Peyer's patch (tissue), 4 donors: ENCODE results near the gene SLC39A6. TPM values are rescaled to one million over a fixed set of nuclear protein-coding genes. Genes with fewer than 3 reads are reported as not detected.
"Not testable (repeated sequence)": the region's sequence is repeated elsewhere in the genome, so short reads cannot be mapped to it uniquely, and the experiment has no call there.

Source experiments
- DNase-seq, 3 donors: peaks; one replicate each; pipeline ENCODE4 v3.0.0-alpha.2; 2017 to 2019
- H3K27ac ChIP-seq, 4 donors: fragments of 200-600 bp; sonication (generic); one replicate each; pipeline ENCODE4 v1.5.1; 2016 to 2019
- H3K27me3 ChIP-seq, 2 donors: fragments of 200-600 bp; sonication (generic); one replicate each; pipeline ENCODE4 v1.5.1; 2019
- H3K36me3 ChIP-seq, 3 donors: fragments of 200-600 bp; sonication (generic); one replicate each; pipeline ENCODE4 v1.5.1; 2016 to 2019
- H3K4me1 ChIP-seq, 4 donors: fragments of 200-600 bp; sonication (generic); one replicate each; pipeline ENCODE4 v1.5.1; 2016 to 2019
- H3K4me3 ChIP-seq, 4 donors: fragments of 200-600 bp; sonication (generic); 1 replicate in 3 of 4; 2 replicates in 1 of 4; pipeline ENCODE4 v1.5.1; 2016 to 2019; ENCODE audit warnings: mild to moderate bottlenecking in 1 of 4
- H3K9me3 ChIP-seq, 4 donors: fragments of 200-600 bp; sonication (generic); one replicate each; pipeline ENCODE4 v1.5.1; 2016 to 2019; ENCODE audit warnings: mild to moderate bottlenecking in 1 of 4
- POLR2A ChIP-seq, 2 donors: fragments of 450-650 bp; IDR thresholded peaks; one replicate each; pipeline ENCODE4 v1.5.1; 2017; ENCODE audit warnings: antibody characterized with exemption in 2 of 2, mild to moderate bottlenecking in 2 of 2, moderate library complexity in 2 of 2
- total RNA-seq, 4 donors: library from RNA; depleted of rRNA; stranded (reverse); fragments of >200 nt; gene quantifications; one replicate each; pipeline ENCODE4 v1.1.0, GENCODE V29; 2016
- TF ChIP-seq, protein P1 (sequence below), 6 experiments: fragments of 450-650 bp in 4 of 6; fragments of 200-600 bp in 2 of 6; sonication (generic) in 1 of 6; IDR thresholded peaks; one replicate each; pipeline ENCODE4 v1.5.1; 2017 to 2019; ENCODE audit warnings: antibody characterized with exemption in 6 of 6, mild to moderate bottlenecking in 3 of 6, moderate library complexity in 1 of 6

Gene SLC39A6
- total RNA-seq, 4 donors from 2014 or later, result 7.4 to 13.0 (median 8.2) TPM

DNA sequence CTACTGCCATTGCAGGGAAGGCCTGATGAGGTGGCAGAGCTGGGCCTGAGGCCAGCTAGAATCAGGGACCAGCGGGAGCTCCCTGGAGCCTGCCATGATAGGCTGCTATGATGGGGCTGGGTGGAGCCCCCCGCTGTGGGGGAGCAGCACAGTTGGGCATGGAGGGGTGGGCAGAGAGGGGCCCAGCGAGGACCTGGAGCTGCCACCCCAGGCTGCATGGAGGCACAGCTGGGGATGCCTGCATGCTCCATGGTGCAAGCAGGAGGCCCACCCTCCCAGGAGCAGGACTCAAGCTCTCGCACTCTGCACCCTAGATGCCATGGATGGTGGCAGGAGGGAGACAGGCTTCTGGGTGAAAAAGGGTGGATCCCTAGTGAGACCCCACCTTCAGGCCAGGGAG, 43.9 kb downstream of the SLC39A6 start:
- H3K4me1 ChIP-seq, result no peaks in the 10 kb centered on the region
- TF ChIP-seq POLR2A (IDR thresholded peaks at IDR 0.05), result no peak
- TF ChIP-seq, protein P1, sequence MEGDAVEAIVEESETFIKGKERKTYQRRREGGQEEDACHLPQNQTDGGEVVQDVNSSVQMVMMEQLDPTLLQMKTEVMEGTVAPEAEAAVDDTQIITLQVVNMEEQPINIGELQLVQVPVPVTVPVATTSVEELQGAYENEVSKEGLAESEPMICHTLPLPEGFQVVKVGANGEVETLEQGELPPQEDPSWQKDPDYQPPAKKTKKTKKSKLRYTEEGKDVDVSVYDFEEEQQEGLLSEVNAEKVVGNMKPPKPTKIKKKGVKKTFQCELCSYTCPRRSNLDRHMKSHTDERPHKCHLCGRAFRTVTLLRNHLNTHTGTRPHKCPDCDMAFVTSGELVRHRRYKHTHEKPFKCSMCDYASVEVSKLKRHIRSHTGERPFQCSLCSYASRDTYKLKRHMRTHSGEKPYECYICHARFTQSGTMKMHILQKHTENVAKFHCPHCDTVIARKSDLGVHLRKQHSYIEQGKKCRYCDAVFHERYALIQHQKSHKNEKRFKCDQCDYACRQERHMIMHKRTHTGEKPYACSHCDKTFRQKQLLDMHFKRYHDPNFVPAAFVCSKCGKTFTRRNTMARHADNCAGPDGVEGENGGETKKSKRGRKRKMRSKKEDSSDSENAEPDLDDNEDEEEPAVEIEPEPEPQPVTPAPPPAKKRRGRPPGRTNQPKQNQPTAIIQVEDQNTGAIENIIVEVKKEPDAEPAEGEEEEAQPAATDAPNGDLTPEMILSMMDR (IDR thresholded peaks at IDR 0.05), result no peak
- no peak for DNase-seq

DNA sequence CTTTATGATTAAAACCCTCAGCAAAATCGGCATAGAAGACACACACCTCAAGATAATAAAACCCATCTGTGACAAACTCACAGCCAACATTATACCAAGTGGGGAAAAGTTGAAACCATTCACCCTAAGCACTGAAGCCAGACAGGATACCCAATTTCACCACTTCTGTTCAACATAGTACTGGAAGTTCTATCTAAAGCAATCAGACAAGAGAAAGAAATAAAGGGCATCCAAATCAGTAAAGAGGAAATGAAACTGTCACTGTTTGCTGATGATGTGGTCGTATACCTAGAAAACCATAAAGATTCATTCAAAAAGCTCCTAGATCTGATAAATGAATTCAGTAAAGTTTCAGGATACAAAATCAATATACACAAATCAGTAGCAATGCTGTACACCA, 45.4 kb downstream of the SLC39A6 start:
- Histone ChIP-seq H3K4me1 (no peaks in the 10 kb centered on the region), H3K27me3 (no peaks in the 10 kb centered on the region), H3K36me3 (no peaks in the 10 kb centered on the region), H3K9me3 (no peaks in the 10 kb centered on the region), H3K4me3 (no peak overlapping the region), H3K27ac (no peak overlapping the region)
- DNase-seq, result no peak
- TF ChIP-seq POLR2A (IDR thresholded peaks at IDR 0.05), result no peak
- TF ChIP-seq, protein P1 (IDR thresholded peaks at IDR 0.05), result no peak

More for the DNA sequence above, 43.9 kb downstream of the SLC39A6 start:
- H3K36me3 ChIP-seq, result no peaks in the 10 kb centered on the region
- H3K27ac ChIP-seq, result no peak overlapping the region
- no peak overlapping the region for H3K4me3 ChIP-seq
- H3K9me3 ChIP-seq, result no peaks in the 10 kb centered on the region
- H3K27me3 ChIP-seq, result no peaks in the 10 kb centered on the region

DNA sequence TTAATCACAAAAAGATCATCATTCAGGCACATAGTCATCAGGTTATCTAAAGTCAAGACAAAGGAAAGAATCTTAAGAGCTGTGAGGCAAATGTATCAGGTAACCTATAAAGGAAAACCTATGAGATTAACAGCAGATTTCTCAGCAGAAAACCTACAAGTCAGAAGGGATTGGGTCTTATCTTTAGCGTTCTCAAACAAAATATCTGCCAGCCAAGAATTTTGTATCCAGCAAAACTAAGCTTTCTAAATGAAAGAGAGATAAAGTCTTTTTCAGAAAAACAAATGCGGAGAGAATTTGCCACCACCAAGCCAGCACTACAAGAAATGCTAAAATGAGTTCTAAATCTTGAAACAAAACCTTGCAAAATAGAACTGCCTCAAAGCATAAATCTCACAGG, 48.0 kb downstream of the SLC39A6 start:
- not testable (repeated sequence) for H3K27me3 ChIP-seq, H3K27ac ChIP-seq, H3K9me3 ChIP-seq, H3K36me3 ChIP-seq, H3K4me1 ChIP-seq, H3K4me3 ChIP-seq, DNase-seq

DNA sequence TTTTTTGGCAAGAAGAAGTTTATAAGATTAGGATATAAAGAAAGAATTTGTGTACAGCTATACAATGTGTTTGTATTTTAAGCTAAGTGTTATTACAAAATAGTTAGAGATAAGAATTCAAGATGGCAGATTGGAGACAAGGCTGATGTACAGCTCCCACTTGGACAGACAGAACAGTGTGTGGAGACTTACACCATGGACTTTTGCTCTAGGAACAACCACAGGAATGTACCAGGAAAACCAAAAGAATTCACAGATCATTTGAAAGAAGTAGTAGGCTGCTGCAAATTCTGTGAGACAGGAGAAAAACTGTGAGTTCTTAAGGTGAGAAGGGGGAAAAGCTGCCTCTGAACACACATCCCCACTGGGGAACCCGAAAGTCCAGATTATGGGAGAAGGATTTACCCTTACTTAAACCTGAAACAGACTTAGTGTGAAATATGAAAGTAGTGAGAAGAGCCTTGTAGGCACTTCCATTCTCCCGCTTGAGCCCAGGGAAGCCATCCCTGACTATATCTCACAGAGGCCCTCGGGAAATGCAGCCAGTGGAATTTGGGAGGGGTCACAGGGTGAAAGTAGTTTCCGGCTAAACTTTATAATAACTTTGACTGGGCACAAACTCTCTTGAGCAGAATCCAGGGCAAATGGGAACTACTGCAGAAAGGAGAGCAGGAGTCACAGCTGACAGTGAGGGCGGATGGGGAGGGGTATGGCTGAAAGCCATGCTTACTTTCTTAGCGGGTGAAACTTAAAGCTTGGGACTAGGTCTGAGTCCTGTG, 50.2 kb downstream of the SLC39A6 start:
- H3K9me3 ChIP-seq, result no peaks in the 10 kb centered on the region
- no peak for DNase-seq
- no peak overlapping the region for H3K4me3 ChIP-seq
- TF ChIP-seq, protein P1 (IDR thresholded peaks at IDR 0.05), result no peak
- TF ChIP-seq POLR2A (IDR thresholded peaks at IDR 0.05), result no peak
- H3K4me1 ChIP-seq, result no peaks in the 10 kb centered on the region
- no peaks in the 10 kb centered on the region for H3K27me3 ChIP-seq
- no peak overlapping the region for H3K27ac ChIP-seq
- H3K36me3 ChIP-seq, result no peaks in the 10 kb centered on the region

DNA sequence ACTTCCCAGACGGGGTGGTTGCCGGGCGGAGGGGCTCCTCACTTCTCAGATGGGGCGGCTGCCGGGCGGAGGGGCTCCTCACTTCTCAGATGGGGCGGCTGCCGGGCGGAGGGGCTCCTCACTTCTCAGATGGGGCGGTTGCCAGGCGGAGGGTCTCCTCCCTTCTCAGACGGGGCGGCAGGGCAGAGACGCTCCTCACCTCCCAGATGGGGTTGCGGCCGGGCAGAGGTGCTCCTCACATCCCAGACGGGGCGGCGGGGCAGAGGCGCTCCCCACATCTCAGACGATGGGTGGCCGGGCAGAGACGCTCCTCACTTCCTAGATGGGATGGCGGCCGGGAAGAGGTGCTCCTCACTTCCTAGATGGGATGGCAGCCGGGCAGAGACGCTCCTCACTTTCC, 51.4 kb downstream of the SLC39A6 start:
- not testable (repeated sequence) for H3K9me3 ChIP-seq

DNA sequence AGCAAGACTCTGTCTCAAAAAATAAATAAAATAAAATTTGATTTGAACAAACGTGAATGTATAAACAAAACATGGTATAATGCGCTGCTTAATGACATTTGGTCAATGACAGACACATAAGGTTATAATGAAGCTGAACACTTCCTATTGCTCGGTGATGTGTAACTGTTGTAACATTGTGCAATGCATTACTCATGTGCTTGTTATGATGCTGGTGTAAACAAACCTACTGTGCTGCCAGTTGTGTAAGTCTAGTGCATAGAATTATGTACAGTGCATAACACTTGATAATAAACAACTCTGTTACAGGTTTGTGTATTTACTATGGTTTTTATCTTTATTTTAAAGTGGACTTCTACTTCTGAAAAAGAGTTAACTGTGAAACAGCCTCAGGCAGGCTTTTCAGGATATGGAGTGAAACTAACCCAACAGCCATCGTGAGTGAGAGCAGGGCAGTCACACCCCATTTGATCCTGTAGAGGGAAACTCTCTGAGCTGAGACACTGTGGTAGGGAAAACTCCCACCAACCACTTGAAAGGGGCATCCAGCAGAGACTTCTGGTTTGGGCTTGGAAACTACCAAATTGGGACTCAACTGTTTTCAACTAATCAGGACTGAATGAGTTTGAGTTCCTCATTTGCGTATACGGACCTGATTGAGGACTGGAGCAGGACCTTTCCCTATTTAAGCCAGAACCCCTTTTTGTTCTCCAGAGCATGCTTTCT, 53.1 kb downstream of the SLC39A6 start:
- H3K4me3 ChIP-seq, result no peak overlapping the region
- TF ChIP-seq POLR2A (IDR thresholded peaks at IDR 0.05), result no peak
- TF ChIP-seq, protein P1 (IDR thresholded peaks at IDR 0.05), result no peak
- H3K27ac ChIP-seq, result no peak overlapping the region
- no peaks in the 10 kb centered on the region for H3K9me3 ChIP-seq
- DNase-seq, result no peak
- no peaks in the 10 kb centered on the region for H3K27me3 ChIP-seq
- H3K4me1 ChIP-seq, result no peaks in the 10 kb centered on the region
- no peaks in the 10 kb centered on the region for H3K36me3 ChIP-seq

More for the DNA sequence above, 51.4 kb downstream of the SLC39A6 start:
- H3K4me3 ChIP-seq, H3K27ac ChIP-seq, DNase-seq, H3K4me1 ChIP-seq, H3K27me3 ChIP-seq, H3K36me3 ChIP-seq: not testable (repeated sequence)
